Upper lobe of left lung (tissue), 6 donors: Measurements from ENCODE around the gene GPA33. TPM values are rescaled to one million over a fixed set of nuclear protein-coding genes. Genes with fewer than 3 reads are reported as not detected.

ENCODE experiments used
- ATAC-seq, 2 donors: fragments of 200-7000 bp; cut with Tn5 transposase; one replicate each; pipeline ENCODE4 v1.9.1; 2022; ENCODE audit warnings: mild to moderate bottlenecking in 2 of 2, moderate library complexity in 2 of 2; ENCODE audit not compliant: low FRiP score in 2 of 2
- DNase-seq, 2 donors: peaks; one replicate each; pipeline ENCODE4 v3.0.0-alpha.2; 2019 to 2020
- H3K27ac ChIP-seq, 4 donors: fragments of 200-600 bp; sonication (generic); one replicate each; pipeline ENCODE4 v1.5.1; 2016 to 2019
- H3K27me3 ChIP-seq, 4 donors: fragments of 200-600 bp; sonication (generic); one replicate each; pipeline ENCODE4 v1.5.1; 2017 to 2019
- H3K36me3 ChIP-seq, 4 donors: fragments of 200-600 bp; sonication (generic); one replicate each; pipeline ENCODE4 v1.5.1; 2016 to 2019
- H3K4me1 ChIP-seq, 4 donors: fragments of 200-600 bp; sonication (generic); one replicate each; pipeline ENCODE4 v1.5.1; 2018 to 2019
- H3K4me3 ChIP-seq, 4 donors: fragments of 200-600 bp; sonication (generic); one replicate each; pipeline ENCODE4 v1.5.1; 2017 to 2019; ENCODE audit warnings: mild to moderate bottlenecking in 2 of 4, moderate library complexity in 1 of 4
- H3K9me3 ChIP-seq, 4 donors: fragments of 200-600 bp; sonication (generic); one replicate each; pipeline ENCODE4 v1.5.1; 2018 to 2019
- CTCF ChIP-seq, 6 experiments: fragments of 450-650 bp in 4 of 6; fragments of 200-600 bp in 2 of 6; sonication (generic) in 2 of 6; IDR thresholded peaks; one replicate each; pipeline ENCODE4 v1.5.1; 2016 to 2019; ENCODE audit warnings: antibody characterized with exemption in 6 of 6
- EP300 ChIP-seq, 4 donors: sonication (generic); formaldehyde crosslinking; IDR thresholded peaks; one replicate each; pipeline ENCODE4 v1.5.1; 2017; ENCODE audit warnings: antibody characterized with exemption in 4 of 4, control low read depth in 2 of 4
- POLR2A ChIP-seq, 4 donors: fragments of 450-650 bp; IDR thresholded peaks; one replicate each; pipeline ENCODE4 v1.5.1; 2016 to 2017; ENCODE audit warnings: antibody characterized with exemption in 4 of 4, mild to moderate bottlenecking in 2 of 4
- POLR2AphosphoS5 ChIP-seq, 2 donors: sonication (generic); formaldehyde crosslinking; IDR thresholded peaks; one replicate each; pipeline ENCODE4 v1.5.1; 2017; ENCODE audit warnings: antibody characterized with exemption in 2 of 2
- whole genome bisulfite sequencing, 2 donors: methylation state at CpG; one replicate each; pipeline ENCODE4 v1.1.5; 2017 to 2018; 5-methylcytosine and 5-hydroxymethylcytosine counted together
- total RNA-seq, 6 donors: library from RNA; depleted of rRNA in 4 of 6; stranded (reverse); fragments of >200 nt in 4 of 6; gene quantifications; one replicate each; pipeline versions ENCODE4 v1.1.0 to v1.2.1, GENCODE V29; 2016 to 2021
- donor health status: DM: no; HTN: no; CAD: no; lungs with moderate emphysema.
- donor health status: DM: no; HTN: yes; CAD: no; lungs with severe emphysema.

GPA33 gene
- total RNA-seq, 6 donors from 2014 or later = 0.89 to 18.4 (median 3.8) TPM

- Histone ChIP-seq H3K36me3 (no peaks in the 10 kb centered on the region), H3K27me3 (no peaks in the 10 kb centered on the region), H3K4me1 (peaks cover 3 to 9% (median 5%) of the 10 kb centered on the region in 4 donors), H3K9me3 (no peaks in the 10 kb centered on the region), H3K4me3 (no peak overlapping the region), H3K27ac (no peak overlapping the region)
- TF ChIP-seq EP300 (IDR thresholded peaks at IDR 0.05) (no peak), POLR2A (IDR thresholded peaks at IDR 0.05) (no peak), CTCF (IDR thresholded peaks at IDR 0.05) (no peak), POLR2AphosphoS5 (IDR thresholded peaks at IDR 0.05) (no peak)
- DNase-seq (no peak), ATAC-seq (no peak)
- 49 to 55% methylated on average over 10 of the region's 10 CpGs for WGBS, 2 donors
These were observed 33.5 kb downstream of the GPA33 start for GRCh38 chr1:167056529-167057231.

GRCh38 chr1:167054946-167055630 is 35.1 kb downstream of the GPA33 start:
- Histone ChIP-seq H3K27ac (no peak overlapping the region), H3K4me1 (peaks cover 3 to 9% (median 5%) of the 10 kb centered on the region in 4 donors), H3K9me3 (no peaks in the 10 kb centered on the region), H3K4me3 (no peak overlapping the region), H3K27me3 (no peaks in the 10 kb centered on the region), H3K36me3 (no peaks in the 10 kb centered on the region)
- WGBS, 2 donors = 87 to 90% methylated on average over 2 to 14 of the region's 14 CpGs
- TF ChIP-seq POLR2AphosphoS5 (IDR thresholded peaks at IDR 0.05) (no peak), CTCF (IDR thresholded peaks at IDR 0.05) (no peak), EP300 (IDR thresholded peaks at IDR 0.05) (no peak), POLR2A (IDR thresholded peaks at IDR 0.05) (no peak)
- no peak for ATAC-seq
- no peak for DNase-seq

- H3K27ac ChIP-seq = no peak overlapping the region
- H3K4me3 ChIP-seq = no peak overlapping the region
- no peaks in the 10 kb centered on the region for H3K27me3 ChIP-seq
- DNase-seq = no peak
- WGBS, 2 donors = 56% methylated on average over 3 of the region's 3 CpGs; no CpG with 5 or more reads in 1 of the 2 donors
- no peak for ATAC-seq
- no peak for TF ChIP-seq CTCF (IDR thresholded peaks at IDR 0.05)
- no peak for TF ChIP-seq POLR2AphosphoS5 (IDR thresholded peaks at IDR 0.05)
- H3K9me3 ChIP-seq = no peaks in the 10 kb centered on the region
- H3K4me1 ChIP-seq = peaks cover 3 to 9% (median 5%) of the 10 kb centered on the region in 4 donors
- H3K36me3 ChIP-seq = no peaks in the 10 kb centered on the region
These were observed 35.6 kb downstream of the GPA33 start for GRCh38 chr1:167054531-167054930.

GRCh38 chr1:167052389-167052788 is 37.8 kb downstream of the GPA33 start:
- Histone ChIP-seq H3K27ac (no peak overlapping the region), H3K27me3 (no peaks in the 10 kb centered on the region), H3K9me3 (no peaks in the 10 kb centered on the region), H3K4me3 (no peak overlapping the region), H3K36me3 (no peaks in the 10 kb centered on the region), H3K4me1 (no peaks in the 10 kb centered on the region)
- no peak for ATAC-seq
- DNase-seq = no peak
- WGBS, 2 donors = 81 to 83% methylated on average over 6 to 8 of the region's 8 CpGs
- TF ChIP-seq POLR2AphosphoS5 (IDR thresholded peaks at IDR 0.05) = no peak
- TF ChIP-seq CTCF (IDR thresholded peaks at IDR 0.05) = peak in 2 of 6 experiments; percentile 15 to 22
